HCT116 (cell line): Measurements from ENCODE around the gene CPNE4. TPM values are rescaled to one million over a fixed set of nuclear protein-coding genes. Genes with fewer than 3 reads are reported as not detected.

Source experiments
- ATAC-seq: fragments of 200-7000 bp; cut with Tn5 transposase; 2 replicates; pipeline ENCODE4 v1.9.1; 2020; ENCODE audit warnings: mild to moderate bottlenecking, moderate library complexity
- BruUV-seq: library from RNA; stranded (reverse); fragments of 400-500 nt; replicated peaks from 2 replicates; lab custom pipeline; 2021; lab: Mats Ljungman, UMichigan
- CTCF ChIA-PET: fragments of 300-600 bp; sonication (Branson Sonifier 250); formaldehyde crosslinking; loops from one replicate; lab custom pipeline; 2021; ENCODE audit warnings: antibody characterized with exemption; lab: Charles Lee
- POLR2A ChIA-PET: fragments of 300-600, 350-600 bp; sonication (Branson Sonifier 250); formaldehyde crosslinking; loops from one replicate; lab custom pipeline; 2021; ENCODE audit warnings: antibody characterized with exemption; lab: Charles Lee
- RAD21 ChIA-PET, 2 experiments: fragments of 300-600 bp; sonication (Branson Sonifier 250); formaldehyde crosslinking; loops; one replicate each; lab custom pipeline; 2023; ENCODE audit warnings: low total read pairs in 2 of 2; ENCODE audit not compliant: uncharacterized antibody in 2 of 2, unreplicated experiment in 2 of 2, low non-redundant PET in 1 of 2; lab: Charles Lee
- DNase-seq: peaks from one replicate; pipeline ENCODE4 v3.0.0-alpha.2; 2010; ENCODE audit warnings: low read depth, low spot score
- H2AFZ ChIP-seq: fragments of 200-600 bp; shearing (Covaris generic), sonication (generic); 2 replicates; pipeline ENCODE4 v1.6.1; 2017; ENCODE audit warnings: low read depth, mixed run types, mixed read lengths, antibody characterized with exemption, low read length; ENCODE audit not compliant: poor library complexity, severe bottlenecking
- H3K27ac ChIP-seq: 2 replicates; pipeline ENCODE4 v1.5.1; 2012; ENCODE audit warnings: low read depth, low read length
- H3K27me3 ChIP-seq: fragments of 200-600 bp; sonication (generic); 2 replicates; pipeline ENCODE4 v1.6.1; 2016; ENCODE audit warnings: mixed run types, low read length, mixed read lengths; ENCODE audit not compliant: insufficient read depth
- H3K36me3 ChIP-seq, 2 experiments: fragments of 200-500 bp in 1 of 2; fragments of 200-600 bp in 1 of 2; sonication (Bioruptor generic) in 1 of 2; sonication (generic) in 1 of 2; 2 replicates each; pipeline versions ENCODE4 v1.5.1 to v1.6.1; 2014 to 2016; ENCODE audit warnings: low read length in 2 of 2, inconsistent platforms in 1 of 2, mixed read lengths in 1 of 2, mixed run types in 1 of 2; ENCODE audit not compliant: insufficient read depth in 2 of 2, control insufficient read depth in 1 of 2
- H3K4me1 ChIP-seq, 2 experiments: fragments of 200-600 bp in 1 of 2; sonication (generic) in 1 of 2; 2 replicates each; pipeline versions ENCODE4 v1.5.1 to v1.6.1; 2012 to 2017; ENCODE audit warnings: low read length in 2 of 2, inconsistent platforms in 1 of 2, mild to moderate bottlenecking in 1 of 2, mixed read lengths in 1 of 2, mixed run types in 1 of 2, moderate library complexity in 1 of 2; ENCODE audit not compliant: insufficient read depth in 2 of 2, control insufficient read depth in 1 of 2
- H3K4me2 ChIP-seq: fragments of 200-600 bp; sonication (generic); 2 replicates; pipeline ENCODE4 v1.6.1; 2017; ENCODE audit warnings: mixed run types, low read length, mixed read lengths
- H3K4me3 ChIP-seq, 2 experiments: fragments of 200-600 bp in 1 of 2; sonication (generic) in 1 of 2; replicated peaks in 1 of 2; 2 replicates each; pipeline ENCODE4 v1.5.1; 2011 to 2016; ENCODE audit warnings: low read length in 2 of 2, control low read depth in 1 of 2, low read depth in 1 of 2, mild to moderate bottlenecking in 1 of 2, mixed read lengths in 1 of 2, mixed run types in 1 of 2
- H3K79me2 ChIP-seq: fragments of 200-600 bp; sonication (generic); 2 replicates; pipeline ENCODE4 v1.6.1; 2017; ENCODE audit warnings: mild to moderate bottlenecking, mixed run types, low read length, moderate library complexity, mixed read lengths; ENCODE audit not compliant: insufficient read depth
- H3K9ac ChIP-seq: fragments of 200-600 bp; sonication (generic); 2 replicates; pipeline ENCODE4 v1.6.1; 2016; ENCODE audit warnings: low read length, mixed read lengths
- H3K9me2 ChIP-seq: fragments of 200-600 bp; sonication (generic), shearing (Covaris generic); 2 replicates; pipeline ENCODE4 v1.6.1; 2017; ENCODE audit warnings: mixed run types, mild to moderate bottlenecking, moderate library complexity; ENCODE audit not compliant: insufficient read depth
- H3K9me3 ChIP-seq, 2 experiments: fragments of 200-500 bp in 1 of 2; fragments of 200-600 bp in 1 of 2; sonication (Bioruptor generic) in 1 of 2; sonication (generic) in 1 of 2; 2 replicates each; pipeline ENCODE4 v1.6.1; 2014 to 2017; ENCODE audit warnings: low read length in 2 of 2, mixed read lengths in 2 of 2, inconsistent platforms in 1 of 2, low read depth in 1 of 2, mild to moderate bottlenecking in 1 of 2, mixed run types in 1 of 2, moderate library complexity in 1 of 2; ENCODE audit not compliant: control insufficient read depth in 1 of 2, insufficient read depth in 1 of 2
- H4K20me1 ChIP-seq: fragments of 200-600 bp; sonication (generic), shearing (Covaris generic); 2 replicates; pipeline ENCODE4 v1.6.1; 2017; ENCODE audit warnings: mixed run types, mild to moderate bottlenecking, moderate library complexity; ENCODE audit not compliant: insufficient read depth
- ATF3 ChIP-seq: IDR thresholded peaks from 2 replicates; pipeline ENCODE4 v1.6.1; 2012
- CEBPB ChIP-seq: IDR thresholded peaks from 2 replicates; pipeline ENCODE4 v1.6.1; 2012; ENCODE audit warnings: low read depth
- CTCF ChIP-seq, 3 experiments: fragments of 200-600 bp in 1 of 3; sonication (generic) in 1 of 3; IDR thresholded peaks in 2 of 3; conservative IDR thresholded peaks in 1 of 3; 2 replicates each; pipeline ENCODE4 v1.5.1; 2012 to 2017; ENCODE audit warnings: low read depth in 2 of 3, low read length in 2 of 3, antibody characterized with exemption in 1 of 3, borderline replicate concordance in 1 of 3, control low read depth in 1 of 3, mild to moderate bottlenecking in 1 of 3, mixed read lengths in 1 of 3, mixed run types in 1 of 3, moderate library complexity in 1 of 3; ENCODE audit not compliant: insufficient read depth in 1 of 3
- EGR1 ChIP-seq: IDR thresholded peaks from 2 replicates; pipeline ENCODE4 v1.6.1; 2012; ENCODE audit warnings: low read depth
- ELF1 ChIP-seq: IDR thresholded peaks from 2 replicates; pipeline ENCODE4 v1.6.1; 2012; ENCODE audit warnings: low read depth, borderline replicate concordance
- EZH2 ChIP-seq: fragments of 200-600 bp; sonication (generic); IDR thresholded peaks from 2 replicates; pipeline ENCODE4 v1.6.1; 2017; ENCODE audit warnings: antibody characterized with exemption, mixed run types
- FOSL1 ChIP-seq: IDR thresholded peaks from 2 replicates; pipeline ENCODE4 v1.6.1; 2012; ENCODE audit warnings: low read depth
- JUND ChIP-seq: IDR thresholded peaks from 2 replicates; pipeline ENCODE4 v1.6.1; 2012
- POLR2A ChIP-seq: IDR thresholded peaks from 2 replicates; pipeline ENCODE4 v1.7.0; 2011; ENCODE audit warnings: borderline replicate concordance; ENCODE audit not compliant: insufficient read depth, insufficient read length; ENCODE audit errors: extremely low read depth
- REST ChIP-seq: IDR thresholded peaks from 2 replicates; pipeline ENCODE4 v1.6.1; 2012; ENCODE audit warnings: low read depth
- SP1 ChIP-seq: IDR thresholded peaks from 2 replicates; pipeline ENCODE4 v1.6.1; 2012; ENCODE audit warnings: low read depth
- ZBTB33 ChIP-seq: IDR thresholded peaks from 2 replicates; pipeline ENCODE4 v1.6.1; 2011; ENCODE audit warnings: mild to moderate bottlenecking, low read length, moderate library complexity; ENCODE audit not compliant: insufficient replicate concordance; ENCODE audit errors: extremely low read depth
- ZFX ChIP-seq: fragments of 450-650 bp; IDR thresholded peaks from 2 replicates; pipeline ENCODE4 v1.6.1; 2017
- intact Hi-C: fragments of 100-400 bp; cut with micrococcal nuclease; formaldehyde crosslinking; loops from 2 replicates; pipeline ENCODE4 v1.10.0; 2022
- total RNA-seq: library from RNA; stranded (reverse); gene quantifications from one replicate; pipeline ENCODE4 v1.2.1, GENCODE V29; 2021; ENCODE audit not compliant: unreplicated experiment

Gene CPNE4
- total RNA-seq, 1 experiment from 2014 or later, result not detected

- no TSS peak for BruUV-seq
- ATAC-seq (no peak), DNase-seq (no peak)
- no peaks in the 10 kb centered on the region for H3K9me2 ChIP-seq
- H3K9ac ChIP-seq, result no peak overlapping the region
- RAD21 ChIA-PET, result no interaction called here
- H2AFZ ChIP-seq, result no peak overlapping the region
- no peak overlapping the region for H3K27ac ChIP-seq
- no peak overlapping the region for H3K4me3 ChIP-seq
- no peaks in the 10 kb centered on the region for H3K9me3 ChIP-seq
- no peaks in the 10 kb centered on the region for H3K36me3 ChIP-seq
- CTCF ChIA-PET, result no interaction called here
- no peak overlapping the region for H3K4me2 ChIP-seq
- no peak for TF ChIP-seq ATF3
- TF ChIP-seq EGR1, result no peak
- no peak for TF ChIP-seq JUND
- intact Hi-C loops, result no loop called here
- POLR2A ChIA-PET, result no interaction called here
- H3K4me1 ChIP-seq, result no peaks in the 10 kb centered on the region
- H3K27me3 ChIP-seq, result peaks cover 40% of the 10 kb centered on the region
- H3K79me2 ChIP-seq, result no peaks in the 10 kb centered on the region
- H4K20me1 ChIP-seq, result no peaks in the 10 kb centered on the region
Observed at GRCh38 chr3:131849616-131850015, 185.2 kb downstream of the CPNE4 start.

- Histone ChIP-seq H3K4me2 (no peak overlapping the region), H3K9me3 (no peaks in the 10 kb centered on the region), H3K27ac (no peak overlapping the region), H4K20me1 (no peaks in the 10 kb centered on the region), H3K4me1 (no peaks in the 10 kb centered on the region), H3K27me3 (peaks cover 40% of the 10 kb centered on the region), H3K9ac (no peak overlapping the region), H3K79me2 (no peaks in the 10 kb centered on the region), H3K4me3 (no peak overlapping the region), H3K9me2 (no peaks in the 10 kb centered on the region), H3K36me3 (no peaks in the 10 kb centered on the region), H2AFZ (no peak overlapping the region)
- no peak for DNase-seq
- intact Hi-C loops, result no loop called here
- RAD21 ChIA-PET, result no interaction called here
- ATAC-seq, result no peak
- CTCF ChIA-PET, result no interaction called here
- no TSS peak for BruUV-seq
- POLR2A ChIA-PET, result no interaction called here
- TF ChIP-seq EZH2 (no peak), REST (no peak), ELF1 (no peak), SP1 (no peak), ZFX (no peak), POLR2A (no peak), FOSL1 (no peak), ZBTB33 (no peak), ATF3 (no peak), CTCF (IDR thresholded peaks at IDR 0.05 in 2 of 3, conservative IDR thresholded peaks at IDR 0.05 in 1 of 3; ENCODE audit: borderline replicate concordance in 1 of 3, insufficient read depth in 1 of 3, low read depth in 2 of 3, low read length in 2 of 3) (no peak), CEBPB (no peak)
Observed at GRCh38 chr3:131847966-131848510, 186.8 kb downstream of the CPNE4 start.
